NCI-H69 (cell line): ENCODE measurements around the gene FADS3.

Experiments
- DNase-seq: peaks from one replicate; lab custom pipeline; 2025; lab: John Stamatoyannopoulos, UW

The FADS3 gene, protein sequence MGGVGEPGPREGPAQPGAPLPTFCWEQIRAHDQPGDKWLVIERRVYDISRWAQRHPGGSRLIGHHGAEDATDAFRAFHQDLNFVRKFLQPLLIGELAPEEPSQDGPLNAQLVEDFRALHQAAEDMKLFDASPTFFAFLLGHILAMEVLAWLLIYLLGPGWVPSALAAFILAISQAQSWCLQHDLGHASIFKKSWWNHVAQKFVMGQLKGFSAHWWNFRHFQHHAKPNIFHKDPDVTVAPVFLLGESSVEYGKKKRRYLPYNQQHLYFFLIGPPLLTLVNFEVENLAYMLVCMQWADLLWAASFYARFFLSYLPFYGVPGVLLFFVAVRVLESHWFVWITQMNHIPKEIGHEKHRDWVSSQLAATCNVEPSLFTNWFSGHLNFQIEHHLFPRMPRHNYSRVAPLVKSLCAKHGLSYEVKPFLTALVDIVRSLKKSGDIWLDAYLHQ

GRCh38 chr11:61891331-61892084 lies at the start of gene FADS3:
Gene FADS3 (minus strand): TSS chr11:61891545. CDS start chr11:61891381, 164 bp downstream.
- peak; percentile 98 for DNase-seq

DNA sequence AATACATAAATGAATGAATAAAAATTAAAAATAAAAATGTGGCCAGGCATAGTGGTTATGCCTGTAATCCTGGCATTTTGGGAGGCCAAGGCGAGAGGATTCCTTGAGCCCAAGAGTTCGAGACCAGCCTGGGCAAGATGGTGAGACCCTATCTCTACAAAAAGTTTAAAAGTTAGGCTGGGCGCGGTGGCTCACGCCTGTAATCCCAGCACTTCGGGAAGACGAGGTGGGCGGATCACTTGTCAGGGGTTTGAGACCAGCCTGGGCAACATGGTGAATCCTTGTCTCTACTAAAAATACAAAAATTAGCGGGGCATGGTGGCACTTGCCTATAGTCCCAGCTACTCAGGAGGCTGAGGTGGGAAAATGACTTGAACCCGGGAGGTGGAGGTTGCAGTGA lies 49.1 kb upstream of the FADS3 start:
- DNase-seq: no peak

- no peak for DNase-seq
Observed at GRCh38 chr11:61935861-61936260, 44.5 kb upstream of the FADS3 start.

GRCh38 chr11:61930933-61931332 lies 39.6 kb upstream of the FADS3 start:
- DNase-seq: no peak

DNA sequence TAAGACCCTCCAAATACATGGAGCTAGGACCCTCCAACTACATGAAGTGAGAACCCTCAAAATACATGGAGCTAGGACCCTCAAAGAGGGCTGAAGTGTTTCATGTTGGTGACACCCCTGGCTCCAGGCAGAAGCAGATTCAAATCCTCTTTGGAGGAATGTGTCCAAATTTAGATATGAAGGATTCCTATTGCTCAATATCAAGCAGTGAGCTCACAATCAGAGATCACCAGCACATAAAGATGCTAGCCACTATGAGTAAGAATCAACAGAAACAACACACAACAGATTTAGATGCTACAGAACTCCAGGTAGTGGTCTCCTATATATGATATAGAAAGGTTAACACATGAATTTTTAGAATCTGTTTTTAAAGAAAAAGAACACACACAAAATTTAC lies 37.3 kb upstream of the FADS3 start:
- DNase-seq: no peak

DNA sequence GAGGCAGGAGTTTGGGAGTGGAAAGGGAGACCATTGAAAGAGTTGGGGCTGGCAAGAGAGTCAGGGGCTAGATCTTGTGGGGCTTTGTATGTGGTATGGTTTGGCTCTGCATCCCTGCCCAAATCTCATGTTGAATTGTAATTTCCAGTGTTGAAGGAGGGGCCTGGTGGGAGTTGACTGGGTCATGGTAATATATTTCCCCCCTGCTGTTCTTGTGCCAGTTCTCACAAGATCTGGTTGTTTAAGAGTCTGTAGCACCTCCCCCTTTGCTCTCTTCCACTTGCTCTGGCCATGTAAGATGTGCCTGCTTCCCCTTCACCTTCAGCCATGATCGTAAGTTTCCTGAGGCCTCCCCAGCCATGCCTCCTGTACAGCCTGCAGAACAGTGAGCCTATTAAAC lies 36.2 kb upstream of the FADS3 start:
- DNase-seq: no peak

DNA sequence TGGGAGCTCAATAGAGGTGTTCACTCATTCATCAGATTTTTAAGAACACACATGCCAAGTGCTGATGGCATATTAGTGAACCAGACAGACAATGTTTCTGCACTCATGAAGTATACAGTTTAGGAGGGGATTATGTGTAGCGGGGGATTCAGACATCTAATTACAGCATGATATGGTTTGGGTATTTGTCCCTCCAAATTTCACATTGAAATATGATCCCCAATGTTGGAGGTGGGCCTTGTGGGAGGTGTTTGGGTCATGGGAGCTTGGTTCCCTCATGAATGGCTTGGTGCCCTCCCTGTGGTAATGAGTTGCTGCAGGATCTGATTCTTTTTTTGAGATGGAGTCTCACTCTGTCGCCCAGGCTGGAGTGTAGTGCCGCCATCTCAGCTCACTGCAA lies 34.9 kb upstream of the FADS3 start:
- no peak for DNase-seq

- DNase-seq: no peak
Observed at GRCh38 chr11:61925736-61926135, 34.4 kb upstream of the FADS3 start.

DNA sequence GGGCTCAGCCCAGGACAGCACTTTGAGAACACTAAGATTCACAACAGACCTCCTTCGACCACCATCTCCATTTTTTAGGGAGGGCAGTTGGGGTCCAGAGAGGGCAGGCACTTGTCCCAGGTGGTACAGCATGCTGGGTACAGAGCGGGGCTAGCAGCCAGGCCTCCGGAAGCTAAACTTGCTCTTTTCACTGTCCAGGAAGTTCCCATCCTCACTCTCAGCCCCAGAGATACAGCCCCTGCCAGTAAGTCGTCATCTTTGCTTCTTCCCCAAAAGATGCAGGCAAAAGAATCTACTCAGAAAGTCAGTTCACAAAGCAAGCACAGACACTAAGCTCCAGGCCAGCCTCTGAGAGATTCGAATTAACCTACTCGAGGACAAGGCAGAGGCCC lies 32.7 kb upstream of the FADS3 start:
- DNase-seq: no peak

DNA sequence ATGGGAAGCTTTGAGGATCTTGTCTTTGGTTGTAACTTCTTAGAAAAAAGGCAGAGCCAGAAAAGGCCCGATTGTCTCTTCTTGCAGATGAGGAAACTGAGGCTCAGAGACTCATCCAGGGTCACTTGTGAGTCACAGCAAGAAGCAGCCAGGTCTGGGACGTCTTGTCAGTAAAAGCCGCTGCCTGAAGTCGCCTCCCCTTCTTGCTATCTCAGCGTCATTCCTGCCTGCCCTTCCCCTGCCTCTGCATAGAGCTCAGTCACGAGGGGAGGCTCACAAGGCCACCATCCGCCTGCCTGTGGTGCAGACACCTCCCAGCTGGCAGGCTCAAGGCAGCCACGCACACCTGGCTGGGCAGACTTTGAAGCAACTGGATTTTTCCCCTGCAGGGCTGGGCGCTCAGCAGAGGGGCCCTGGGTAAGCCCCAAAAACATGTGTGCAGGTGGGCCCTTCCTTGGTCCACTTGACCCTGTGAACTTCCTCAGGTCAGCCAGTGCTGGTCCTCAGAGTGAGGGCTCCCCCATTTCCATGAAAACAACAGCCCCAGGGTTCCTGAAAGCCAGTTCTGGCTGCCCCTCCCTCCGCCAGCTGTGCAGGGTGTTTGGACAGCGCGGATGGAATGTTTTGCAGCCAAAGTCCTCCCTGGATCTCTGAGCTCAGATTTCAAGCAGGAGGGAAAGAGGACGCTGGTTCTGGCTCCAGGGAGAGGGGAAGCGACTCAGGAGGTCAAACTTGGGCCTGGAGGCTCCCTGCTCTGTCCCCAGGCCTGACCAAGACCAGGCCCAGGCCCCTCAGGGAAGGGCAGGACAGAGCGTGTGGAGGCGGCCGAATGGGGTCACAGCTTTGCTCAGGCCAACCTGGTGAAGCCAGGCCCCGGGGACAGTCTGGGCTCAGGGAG lies 32.1 kb upstream of the FADS3 start:
- peak; percentile 74 for DNase-seq

GRCh38 chr11:61922539-61922938 lies 31.2 kb upstream of the FADS3 start:
- DNase-seq: peak; percentile 24

DNA sequence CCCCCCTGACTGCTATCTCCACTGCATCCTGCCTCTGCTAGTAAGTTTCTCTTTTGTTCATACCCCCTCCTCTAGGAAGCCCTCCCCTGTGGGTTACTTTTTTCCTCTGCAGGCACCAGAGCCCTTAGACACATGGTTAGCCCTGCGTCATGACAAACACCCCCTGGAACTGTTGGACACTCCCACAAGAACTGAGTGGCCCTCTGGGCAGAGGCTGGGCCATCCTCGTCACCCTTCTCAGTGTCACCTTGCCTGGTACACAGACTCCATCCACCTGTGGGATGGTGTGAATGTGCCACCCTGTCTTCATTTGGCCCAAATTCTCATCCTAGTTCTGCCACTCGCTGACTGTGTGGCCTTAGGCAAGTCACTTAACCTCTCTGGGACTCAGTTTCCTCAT lies 30.1 kb upstream of the FADS3 start:
- no peak for DNase-seq

DNA sequence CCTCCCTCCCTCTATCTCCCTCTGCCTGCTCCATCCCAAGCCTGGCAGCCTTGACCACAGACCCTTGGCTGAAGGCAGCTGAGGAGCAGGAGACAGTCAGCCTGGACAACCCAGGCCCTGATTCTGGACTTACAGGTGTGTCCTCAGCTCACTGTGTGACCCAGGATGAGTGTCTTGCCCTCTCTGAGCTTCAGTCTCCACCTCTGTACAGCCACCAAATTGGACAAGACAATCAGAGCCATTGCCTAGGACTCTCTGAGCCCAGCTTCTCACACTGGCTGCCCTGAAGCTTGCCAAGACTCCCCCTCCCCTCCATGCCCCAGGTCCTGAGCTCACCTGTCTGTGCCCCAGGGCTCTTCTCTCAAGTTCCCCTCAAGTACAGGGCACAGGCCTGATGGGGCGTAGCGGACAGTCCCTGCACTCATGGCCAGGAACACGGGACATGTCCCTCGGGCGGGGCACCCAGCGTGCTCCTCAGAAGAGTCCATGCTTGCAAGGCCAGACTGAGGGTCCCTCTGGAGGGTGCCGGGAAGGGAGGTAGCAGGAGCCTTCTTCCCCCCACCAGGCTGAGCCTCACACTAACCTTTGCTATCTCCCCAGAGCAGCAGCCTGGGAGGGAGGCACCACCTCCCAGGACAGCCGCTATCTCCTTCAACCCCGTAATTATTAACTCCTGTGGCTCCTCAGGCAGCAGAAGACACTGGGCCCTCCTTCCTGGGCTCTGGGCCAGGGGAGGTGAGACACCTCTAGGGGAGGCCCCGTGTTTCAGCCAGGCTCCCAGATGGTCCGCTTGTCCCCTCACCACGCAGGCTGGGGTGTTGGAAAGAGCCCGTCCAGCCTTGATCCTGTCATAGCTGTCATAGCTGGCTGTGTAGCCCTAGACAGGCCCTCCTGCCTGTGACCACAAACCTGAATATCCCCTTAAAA lies 28.6 kb upstream of the FADS3 start:
- DNase-seq: peak; percentile 73

DNA sequence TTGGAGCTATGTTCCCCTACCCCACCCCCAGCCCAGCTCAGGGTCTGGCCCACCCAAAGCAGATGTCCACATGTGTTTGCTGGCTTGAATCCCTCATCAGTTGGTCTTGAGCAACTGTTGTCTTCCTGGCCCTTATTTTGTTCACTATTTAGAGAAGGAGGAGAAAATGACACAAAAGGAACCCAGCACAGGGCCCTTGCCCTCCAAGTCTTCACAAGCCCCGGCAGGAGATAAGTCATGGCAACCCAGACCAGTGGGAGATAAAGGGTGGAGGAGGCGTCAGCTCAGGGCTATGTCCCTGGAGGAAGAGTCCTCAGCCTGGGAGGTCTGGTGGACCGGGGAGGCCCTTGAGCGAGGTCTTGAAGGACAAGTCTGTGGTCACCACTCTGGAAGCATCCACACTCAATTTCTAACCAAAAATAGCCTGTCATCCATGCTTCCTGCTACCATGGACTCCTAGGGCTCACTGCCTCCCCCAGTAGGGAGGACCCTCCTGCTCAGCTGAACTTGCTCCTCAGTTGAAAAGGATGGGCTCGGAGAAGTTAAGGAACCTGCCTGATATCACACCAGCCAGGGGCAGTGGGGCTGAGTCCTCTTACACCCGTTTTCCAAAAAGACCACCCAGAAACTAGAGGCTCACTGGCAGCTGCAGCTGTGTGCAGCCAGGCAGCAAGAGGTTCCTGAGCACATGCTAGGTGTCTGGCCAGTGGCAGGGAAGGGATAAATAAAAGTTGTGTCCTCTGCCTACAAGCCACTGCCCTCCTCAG lies 27.8 kb upstream of the FADS3 start:
- no peak for DNase-seq

DNA sequence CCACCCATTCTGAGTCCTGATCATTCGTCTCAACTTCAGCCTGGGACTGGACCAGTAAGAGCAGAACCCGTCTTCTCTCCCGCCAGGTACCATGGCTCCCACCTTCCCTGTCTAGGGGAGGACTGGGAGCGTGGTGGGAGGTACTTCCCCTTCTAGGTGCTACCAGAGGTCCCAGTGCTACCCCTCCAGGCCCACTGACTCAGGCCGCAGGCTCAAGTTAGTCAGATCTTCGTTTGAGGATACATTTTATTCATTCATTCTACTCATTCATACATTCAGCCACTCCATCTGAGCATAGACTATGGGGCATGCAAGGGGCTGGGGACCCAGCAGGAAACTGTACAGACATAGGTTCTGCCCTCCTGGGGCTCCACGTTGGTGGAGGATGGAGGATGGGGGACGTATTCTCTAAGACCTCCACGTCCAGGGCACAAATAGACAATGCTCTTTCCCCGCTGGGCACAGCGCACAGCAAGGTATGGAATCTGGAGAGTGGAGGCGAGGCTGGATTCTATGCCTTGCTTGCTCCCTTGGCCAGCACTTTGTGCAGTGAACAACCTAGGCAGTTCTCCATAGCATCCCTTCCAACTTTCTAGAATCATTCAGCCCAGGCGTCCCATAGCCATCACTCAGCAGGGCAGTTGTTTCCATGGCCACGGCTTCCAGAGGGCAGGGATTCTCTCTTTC lies 27.0 kb upstream of the FADS3 start:
- DNase-seq: no peak

GRCh38 chr11:61917334-61918109 lies 26.2 kb upstream of the FADS3 start, which contains the start of gene RAB3IL1:
Gene RAB3IL1 (minus strand): TSS chr11:61917566. CDS start chr11:61917367, 199 bp downstream.
- peak; percentile 73 for DNase-seq

DNA sequence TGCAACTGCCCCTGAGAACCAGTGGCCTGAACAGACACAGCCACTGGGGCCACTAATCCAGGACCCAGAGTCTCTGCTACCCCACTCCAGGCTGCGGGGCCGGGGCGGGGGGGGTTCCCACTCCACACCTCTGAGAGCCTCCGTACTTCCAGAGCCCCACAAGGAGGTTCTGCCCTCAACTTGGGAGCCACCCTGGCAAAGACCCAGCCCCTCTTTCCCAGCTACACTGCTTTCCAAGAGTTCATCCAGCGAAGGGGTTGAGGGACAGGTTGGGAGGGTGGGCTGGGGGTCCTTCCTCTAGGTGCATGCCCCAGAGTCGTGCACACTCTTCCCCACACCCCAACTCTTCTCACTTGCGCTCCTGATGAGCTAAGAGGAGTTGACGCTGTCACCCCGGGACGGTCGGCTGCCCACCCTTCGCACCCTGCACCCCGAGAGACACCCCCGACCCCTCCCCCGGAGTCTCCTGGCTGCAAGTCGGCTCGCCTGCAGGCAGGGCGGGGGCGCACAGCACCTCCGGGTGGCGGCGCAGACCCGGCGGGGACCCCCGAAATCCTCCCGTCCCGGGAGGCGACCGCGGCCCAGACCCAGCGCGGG lies 25.5 kb upstream of the FADS3 start:
- DNase-seq: no peak

DNA sequence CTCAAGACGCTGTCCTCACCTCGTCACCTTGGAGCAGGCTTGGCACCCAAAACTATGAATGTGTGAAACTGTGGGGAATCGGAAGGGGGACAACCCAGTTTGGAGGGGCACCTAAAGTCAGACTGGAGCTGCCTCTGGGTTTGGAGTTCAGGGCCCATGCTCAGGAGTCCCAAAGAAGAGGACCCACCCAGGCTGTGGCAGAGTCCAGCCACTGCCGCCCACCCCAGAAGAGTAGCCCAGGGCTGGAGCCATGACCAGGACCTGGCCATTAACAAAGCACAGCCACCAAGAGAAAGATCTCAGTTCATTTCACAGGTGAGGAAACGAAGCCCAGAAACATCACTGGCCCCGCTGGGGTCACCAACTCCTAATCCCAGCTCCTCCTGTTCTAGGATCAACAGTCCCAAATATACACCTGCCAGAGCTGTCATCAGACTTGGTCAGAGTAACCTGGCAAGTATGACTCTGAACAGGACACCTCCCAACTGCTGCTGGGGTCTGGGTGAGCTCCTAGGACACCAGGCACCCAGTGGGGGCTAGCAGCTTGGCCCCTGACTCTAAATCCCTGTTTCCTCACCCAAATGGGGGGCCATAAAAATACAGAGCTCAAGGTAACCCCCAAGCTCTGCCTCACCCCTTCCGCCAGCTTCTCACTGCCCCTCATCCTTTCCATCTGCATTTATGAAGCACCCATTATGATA lies 23.3 kb upstream of the FADS3 start:
- no peak for DNase-seq
